Psoas muscle (tissue), 8 donors: ENCODE data around the gene ATOH8. TPM values are rescaled to one million over a fixed set of nuclear protein-coding genes. Genes with fewer than 3 reads are reported as not detected.

ENCODE experiments used
- ATAC-seq, 4 donors: fragments of 200-7000 bp; cut with Tn5 transposase; one replicate each; pipeline ENCODE4 v1.9.1; 2020; ENCODE audit warnings: moderate library complexity in 3 of 4, mild to moderate bottlenecking in 2 of 4
- DNase-seq, 2 donors: peaks; one replicate each; pipeline ENCODE4 v3.0.0-alpha.2; 2020
- H3K27ac ChIP-seq: fragments of 200-600 bp; one replicate; pipeline ENCODE4 v1.8.0; 2022
- H3K27me3 ChIP-seq, 3 donors: fragments of 200-600 bp in 1 of 3; one replicate each; pipeline versions ENCODE4 v1.6.1 to v1.8.0; 2013 to 2022; ENCODE audit warnings: low read length in 2 of 3, mild to moderate bottlenecking in 2 of 3, moderate library complexity in 1 of 3; ENCODE audit not compliant: insufficient read depth in 3 of 3
- H3K36me3 ChIP-seq, 2 donors: fragments of 200-600 bp in 1 of 2; one replicate each; pipeline versions ENCODE4 v1.6.1 to v1.8.0; 2013 to 2022; ENCODE audit warnings: low read depth in 1 of 2, mild to moderate bottlenecking in 1 of 2, moderate library complexity in 1 of 2; ENCODE audit not compliant: insufficient read depth in 1 of 2
- H3K4me1 ChIP-seq: fragments of 200-600 bp; one replicate; pipeline ENCODE4 v1.8.0; 2022
- H3K4me3 ChIP-seq: fragments of 200-600 bp; one replicate; pipeline ENCODE4 v1.8.0; 2022; ENCODE audit warnings: mild to moderate bottlenecking
- H3K9me3 ChIP-seq: fragments of 200-600 bp; one replicate; pipeline ENCODE4 v1.8.0; 2022
- WGBS, 3 donors: extraction: QIAGEN DNeasy Blood & Tissue Kit; methylation state at CpG; one replicate each; pipeline versions ENCODE4 v1.1.6 to v1.1.7; 2013; 5-methylcytosine and 5-hydroxymethylcytosine counted together
- intact Hi-C, 2 donors: fragments of 100-400 bp; cut with DNase I; formaldehyde crosslinking; loops; one replicate each; pipeline versions ENCODE4 v1.11.0 to v1.14.2; 2022
- polyA plus RNA-seq, 3 donors: library from polyadenylated mRNA; stranded (reverse); fragments of 200-250 nt; gene quantifications; one replicate each; pipeline ENCODE4 v1.2.3, GENCODE V29; 2013
- total RNA-seq, 4 donors: library from RNA; stranded (reverse); fragmentation: NEBNext Ultra II Directional in 2 of 4; extraction: Animal tissue kit (Norgen Biotek cat#: 25700) in 2 of 4; gene quantifications; one replicate each; pipeline versions ENCODE4 v1.2.1 to v1.2.4, GENCODE V29; 2021 to 2023
- TF ChIP-seq, protein P1 (sequence below): fragments of 200-600 bp; IDR thresholded peaks from one replicate; pipeline ENCODE4 v1.8.0; 2022; ENCODE audit warnings: antibody characterized with exemption
- donor health status: healthy with polysubstance abuse.
- donor health status: DM: no; HTN: no; CAD: no; lungs with moderate emphysema.
- donor health status: Bipolar disorder and iron deficiency.
- donor health status: healthy.
- donor health status: DM: yes; HTN: yes; CAD: no.
- donor health status: DM: no; HTN: no; CAD: no.
- donor health status: DM: no; HTN: no; CAD: no.
- donor health status: DM: yes; HTN: yes; CAD: no.

ATOH8 gene
- total and polyA plus RNA-seq, 7 donors: 22.0 to 82.1 (median 59.4) TPM

DNA sequence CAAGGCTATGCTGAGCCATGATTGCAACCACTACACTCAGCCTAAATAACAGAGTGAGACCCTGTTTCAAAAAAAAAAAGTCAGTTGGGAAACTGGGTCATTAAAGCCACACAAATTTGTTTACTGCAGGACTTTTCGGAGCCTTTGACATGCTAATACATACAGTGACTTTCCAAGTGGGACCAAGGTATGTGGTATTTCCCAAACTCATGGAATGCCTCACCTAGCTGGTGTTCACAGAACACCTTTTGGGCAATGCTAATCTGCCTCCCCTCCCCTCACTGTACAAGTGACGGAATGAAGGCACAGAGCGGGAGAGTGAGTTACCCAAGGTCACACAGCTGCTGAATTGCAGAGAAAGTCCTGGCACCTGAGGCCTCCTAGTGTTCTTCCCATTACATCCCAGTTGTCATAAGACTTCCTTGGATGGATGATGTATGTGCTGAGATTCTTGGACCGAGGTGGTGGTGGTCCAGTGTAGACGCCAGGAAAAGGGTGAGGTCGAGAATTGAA, 30.7 kb downstream of the ATOH8 start:
- 92 to 96% (median 94%) methylated on average over 6 of the region's 6 CpGs for WGBS, 3 donors
- intact Hi-C loops: no loop called here

DNA sequence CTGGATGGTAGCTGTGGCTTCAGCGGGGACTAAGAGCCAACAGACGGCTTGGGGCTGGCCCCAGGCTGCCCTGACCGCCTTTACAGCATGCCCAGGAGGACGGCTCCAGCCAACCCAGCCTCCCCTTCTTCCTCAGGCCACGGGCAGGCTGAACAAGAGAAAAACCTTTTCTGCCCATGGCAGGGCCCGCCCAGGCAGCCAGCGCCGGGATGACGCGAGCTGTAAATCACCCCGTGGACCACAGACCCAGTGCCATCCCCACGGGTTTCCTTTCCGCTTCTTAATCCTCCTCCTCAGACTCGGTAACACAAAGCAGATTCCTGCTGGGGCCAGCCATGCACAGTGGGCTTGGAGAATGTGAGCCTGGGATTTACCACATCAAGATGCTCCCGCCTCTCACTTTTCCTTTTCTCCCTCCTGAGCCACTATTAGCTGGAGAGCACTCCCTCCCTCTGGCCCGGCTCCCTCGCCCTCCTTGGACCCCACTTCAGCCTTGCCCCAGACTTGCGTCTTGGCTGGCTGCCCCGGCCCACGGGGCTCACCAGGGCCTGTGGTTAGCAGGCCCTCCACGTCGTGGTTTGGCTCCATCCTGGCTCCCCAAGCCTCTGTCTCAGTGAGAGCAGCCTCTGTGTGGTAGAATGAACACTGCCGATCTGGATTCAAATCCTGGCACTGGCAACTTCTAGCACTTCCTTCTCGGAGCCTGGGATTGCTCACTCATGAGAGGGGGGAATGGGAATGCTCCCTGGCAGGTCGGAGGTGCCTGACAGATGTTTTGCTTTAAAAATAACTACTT, 31.4 kb downstream of the ATOH8 start:
- H3K4me1 ChIP-seq: peaks cover 30% of the 10 kb centered on the region
- no peaks in the 10 kb centered on the region for H3K9me3 ChIP-seq
- peak overlapping the region; percentile 53 for H3K27ac ChIP-seq
- peaks cover 0 to 20% of the 10 kb centered on the region in 2 donors for H3K36me3 ChIP-seq
- no peak overlapping the region for H3K4me3 ChIP-seq
- TF ChIP-seq, protein P1, sequence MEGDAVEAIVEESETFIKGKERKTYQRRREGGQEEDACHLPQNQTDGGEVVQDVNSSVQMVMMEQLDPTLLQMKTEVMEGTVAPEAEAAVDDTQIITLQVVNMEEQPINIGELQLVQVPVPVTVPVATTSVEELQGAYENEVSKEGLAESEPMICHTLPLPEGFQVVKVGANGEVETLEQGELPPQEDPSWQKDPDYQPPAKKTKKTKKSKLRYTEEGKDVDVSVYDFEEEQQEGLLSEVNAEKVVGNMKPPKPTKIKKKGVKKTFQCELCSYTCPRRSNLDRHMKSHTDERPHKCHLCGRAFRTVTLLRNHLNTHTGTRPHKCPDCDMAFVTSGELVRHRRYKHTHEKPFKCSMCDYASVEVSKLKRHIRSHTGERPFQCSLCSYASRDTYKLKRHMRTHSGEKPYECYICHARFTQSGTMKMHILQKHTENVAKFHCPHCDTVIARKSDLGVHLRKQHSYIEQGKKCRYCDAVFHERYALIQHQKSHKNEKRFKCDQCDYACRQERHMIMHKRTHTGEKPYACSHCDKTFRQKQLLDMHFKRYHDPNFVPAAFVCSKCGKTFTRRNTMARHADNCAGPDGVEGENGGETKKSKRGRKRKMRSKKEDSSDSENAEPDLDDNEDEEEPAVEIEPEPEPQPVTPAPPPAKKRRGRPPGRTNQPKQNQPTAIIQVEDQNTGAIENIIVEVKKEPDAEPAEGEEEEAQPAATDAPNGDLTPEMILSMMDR: no peak
- intact Hi-C loops: no loop called here
- no peaks in the 10 kb centered on the region for H3K27me3 ChIP-seq
- ATAC-seq (peak in 3 of 4 donors; percentile 23 to 60 (median 39)), DNase-seq (peak in 1 of 2 donors; percentile 71)
- WGBS, 3 donors: 56 to 68% (median 62%) methylated on average over 24 to 25 of the region's 25 CpGs

More for the DNA sequence above, 30.7 kb downstream of the ATOH8 start:
- no peaks in the 10 kb centered on the region for H3K9me3 ChIP-seq
- TF ChIP-seq, protein P1: no peak
- H3K4me3 ChIP-seq: no peak overlapping the region
- ATAC-seq (no peak), DNase-seq (no peak)
- peaks cover 35% of the 10 kb centered on the region for H3K4me1 ChIP-seq
- no peak overlapping the region for H3K27ac ChIP-seq
- H3K36me3 ChIP-seq: peaks cover 0 to 20% of the 10 kb centered on the region in 2 donors
- H3K27me3 ChIP-seq: no peaks in the 10 kb centered on the region

DNA sequence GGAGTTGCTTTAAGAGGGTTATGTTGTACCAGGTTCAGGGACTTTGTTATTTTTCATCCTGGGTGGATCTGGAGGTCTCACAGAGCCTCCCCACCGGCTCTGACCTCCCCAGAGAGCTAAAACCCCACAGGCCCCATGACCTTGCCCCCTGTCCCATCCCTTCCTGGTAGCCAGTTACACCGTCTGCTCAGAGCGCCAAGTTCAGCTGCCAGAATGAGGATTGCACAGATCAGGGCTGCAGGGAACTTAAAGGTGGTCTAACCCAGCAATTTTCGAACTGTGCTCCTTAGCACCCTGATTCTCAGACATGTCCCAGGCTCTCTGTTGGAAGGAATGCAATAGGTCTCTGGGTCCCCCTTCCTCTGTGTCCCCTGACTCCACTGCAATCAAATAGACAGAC, 32.1 kb downstream of the ATOH8 start:
- Histone ChIP-seq H3K4me1 (peaks cover 24% of the 10 kb centered on the region), H3K4me3 (no peak overlapping the region), H3K27me3 (no peaks in the 10 kb centered on the region), H3K27ac (no peak overlapping the region), H3K9me3 (no peaks in the 10 kb centered on the region), H3K36me3 (peaks cover 0 to 20% of the 10 kb centered on the region in 2 donors)
- TF ChIP-seq, protein P1: no peak
- DNase-seq (no peak), ATAC-seq (peak in 2 of 4 donors; percentile 22 to 43)
- WGBS, 3 donors: 62 to 67% (median 62%) methylated on average over 4 of the region's 4 CpGs
- intact Hi-C loops: no loop called here

DNA sequence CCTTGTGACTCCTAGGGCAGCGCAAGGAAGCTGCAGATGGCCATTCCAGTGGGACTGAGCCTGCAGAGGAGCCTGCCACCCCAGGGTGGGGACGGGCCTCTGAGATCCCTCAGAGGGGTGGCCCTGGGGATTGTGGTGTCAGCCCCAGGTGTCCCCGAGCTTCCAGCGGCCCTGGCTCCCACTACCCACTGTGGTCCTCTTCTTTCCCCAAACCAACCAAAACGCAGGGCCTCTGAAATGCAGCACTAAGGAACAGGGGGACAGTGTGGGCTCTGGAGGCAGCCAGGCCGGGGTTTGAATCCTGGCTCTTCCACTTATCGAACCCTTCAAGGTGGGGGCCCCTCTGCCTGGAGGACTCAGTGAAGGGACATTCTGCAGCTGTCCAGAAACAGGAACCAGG, 32.7 kb downstream of the ATOH8 start:
- TF ChIP-seq, protein P1: no peak
- no peak for DNase-seq
- ATAC-seq: no peak
- intact Hi-C loops: no loop called here
- Histone ChIP-seq H3K27me3 (no peaks in the 10 kb centered on the region), H3K36me3 (peaks cover 0 to 20% of the 10 kb centered on the region in 2 donors), H3K27ac (no peak overlapping the region), H3K4me3 (no peak overlapping the region), H3K4me1 (peaks cover 18% of the 10 kb centered on the region), H3K9me3 (no peaks in the 10 kb centered on the region)
- WGBS, 3 donors: 95 to 98% (median 96%) methylated on average over 7 of the region's 7 CpGs
